TTC549 (cell line): ENCODE measurements around the gene STAM2.
"Not testable (repeated sequence)": the region's sequence is repeated elsewhere in the genome, so short reads cannot be mapped to it uniquely, and the experiment has no call there.

Experiments
- FAIRE-seq: peaks from 2 replicates; lab custom pipeline; 2012; peaks lifted over from hg19 to GRCh38; lab: Jason Lieb, UNC

STAM2 gene

DNA sequence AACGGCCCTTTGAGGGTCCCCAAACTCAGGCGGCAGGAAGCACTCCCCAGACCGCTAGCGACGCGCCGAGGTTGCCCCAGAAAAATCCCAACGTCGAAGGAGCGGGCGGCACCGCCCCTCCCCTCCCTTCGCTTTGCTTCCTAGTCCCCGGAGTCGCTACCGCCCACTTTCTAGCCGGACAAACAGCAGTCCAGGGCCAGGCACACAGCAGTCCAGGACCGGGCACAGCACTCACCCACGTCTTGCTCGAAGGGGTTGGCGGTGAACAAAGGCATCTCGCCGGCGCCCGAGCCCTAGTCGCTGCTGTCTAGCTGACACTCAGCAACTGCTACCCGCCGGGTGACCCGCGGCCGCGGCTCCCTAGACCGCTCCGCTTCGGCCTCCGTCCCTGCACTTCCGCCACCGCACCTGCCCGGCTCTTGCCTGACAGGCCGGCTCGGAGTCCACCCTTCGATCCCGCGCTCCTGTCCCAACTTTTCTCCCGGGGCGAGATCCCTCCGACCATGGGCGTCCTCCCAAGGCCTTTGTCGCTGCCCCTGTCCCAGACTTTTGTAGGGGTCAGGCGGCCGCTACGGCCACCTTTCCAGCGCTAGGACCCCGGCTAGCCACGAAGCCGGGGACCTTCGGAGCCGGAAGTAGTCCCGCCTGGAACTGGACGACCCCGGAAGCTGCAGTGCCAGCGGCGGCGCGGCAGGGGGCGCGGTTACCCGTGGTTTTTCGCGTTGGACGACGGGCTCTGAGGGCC is at the start of gene STAM2:
Gene STAM2, minus strand, starts transcription at position 396 of the 745 bp plus-strand sequence. Its CDS starts 121 bp downstream, at position 275.
- FAIRE-seq = peak; percentile 68

DNA sequence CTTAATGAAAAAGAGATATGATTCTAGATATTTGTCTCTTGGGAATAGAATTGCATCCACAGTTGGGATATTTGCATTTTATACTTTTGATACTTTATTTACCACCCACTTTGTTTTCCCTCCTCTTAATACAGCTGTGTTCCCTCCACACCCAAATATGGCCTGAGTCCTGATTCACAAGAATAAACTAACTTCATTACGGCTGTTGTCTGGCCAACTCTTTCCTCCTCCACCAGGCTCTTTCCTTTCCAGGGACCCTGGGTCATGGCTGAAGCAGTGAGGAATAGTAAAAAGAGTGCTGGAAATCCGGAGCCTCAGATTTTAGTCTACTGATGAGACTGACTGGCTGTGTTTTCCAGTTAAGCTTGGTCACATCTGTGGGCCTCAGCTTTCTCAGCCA is 48.4 kb upstream of the STAM2 start:
- FAIRE-seq = no peak

DNA sequence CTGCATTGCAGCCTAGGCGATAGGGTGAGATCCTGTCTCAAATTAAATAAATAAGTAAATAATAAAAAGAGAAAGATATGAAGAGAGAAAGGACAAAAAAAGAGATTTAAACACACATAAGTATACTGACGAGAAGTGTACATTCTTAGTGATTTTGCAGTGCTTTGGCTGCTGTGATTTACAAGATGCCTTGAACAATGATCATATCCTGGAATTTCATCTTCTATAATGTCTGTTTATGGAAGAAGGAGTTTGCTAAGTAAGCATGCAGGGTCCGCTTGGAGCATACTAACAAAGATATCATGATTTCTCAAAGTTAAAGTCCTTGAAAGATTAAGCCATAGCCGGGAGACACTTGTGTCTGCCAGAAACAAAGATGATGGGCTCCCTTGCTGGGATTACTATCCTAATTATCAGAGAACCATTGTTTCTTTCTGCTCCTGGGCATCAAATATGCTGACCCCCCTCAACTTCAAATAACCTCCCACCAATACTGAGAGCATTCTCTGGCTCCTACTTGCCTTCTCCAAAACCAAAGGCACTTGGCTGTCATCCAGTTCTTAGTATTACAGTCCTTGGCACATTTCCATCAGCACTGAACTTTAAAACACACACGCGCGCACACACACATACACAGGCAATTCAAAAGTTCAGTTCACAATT is 47.5 kb upstream of the STAM2 start:
- FAIRE-seq = no peak

DNA sequence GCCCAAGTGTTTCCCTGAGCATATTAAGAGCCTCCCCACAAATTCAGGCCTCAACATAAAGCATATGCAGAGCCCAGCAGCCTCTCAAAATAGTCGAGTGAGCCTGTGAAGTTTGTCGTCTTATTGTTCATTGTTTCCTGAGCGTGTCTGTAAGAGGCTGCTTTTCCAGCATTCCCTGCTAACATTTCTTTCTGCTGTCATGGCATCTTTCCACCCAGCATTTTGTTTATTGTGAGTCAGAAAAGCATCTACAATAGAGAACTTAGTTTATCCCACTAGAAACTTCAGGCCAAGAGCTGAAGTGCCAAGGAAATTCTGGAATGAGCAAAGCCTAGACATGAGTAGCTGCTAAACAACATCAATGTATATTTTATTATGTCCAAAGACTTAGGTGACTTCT is 46.3 kb upstream of the STAM2 start:
- no peak for FAIRE-seq

DNA sequence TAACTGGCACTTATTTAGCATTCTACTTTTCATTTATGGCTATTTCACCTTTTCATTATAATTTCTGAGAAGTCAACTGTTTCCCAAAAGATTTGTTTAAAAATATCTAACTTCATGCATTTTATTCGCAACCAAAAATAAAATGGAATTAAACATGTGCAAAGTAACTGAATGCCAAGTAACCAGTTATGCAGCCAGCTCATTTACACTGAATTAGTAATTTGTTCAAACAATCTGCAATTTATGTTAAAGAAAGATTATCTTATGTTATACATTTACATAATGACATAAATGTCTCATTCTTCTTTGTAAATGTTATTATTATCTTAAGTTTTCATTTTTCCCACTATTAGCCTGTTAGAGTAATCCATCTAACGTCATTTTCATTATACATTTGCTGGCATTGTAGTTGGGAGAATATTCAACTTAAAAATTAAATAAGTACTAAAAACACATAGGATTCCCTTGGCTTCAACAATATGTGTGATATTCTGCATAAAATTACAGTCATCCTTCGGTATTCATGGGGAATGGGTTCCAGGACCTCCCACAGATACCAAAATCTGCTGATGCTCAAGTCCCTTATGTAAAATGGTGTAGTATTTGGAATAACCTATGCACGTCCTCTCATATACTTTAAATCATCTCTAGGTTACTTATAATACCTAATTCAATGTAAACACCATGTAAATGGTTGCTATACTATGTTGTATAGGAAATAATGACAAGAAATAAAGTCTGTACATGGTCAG is 43.7 kb upstream of the STAM2 start:
- no peak for FAIRE-seq

DNA sequence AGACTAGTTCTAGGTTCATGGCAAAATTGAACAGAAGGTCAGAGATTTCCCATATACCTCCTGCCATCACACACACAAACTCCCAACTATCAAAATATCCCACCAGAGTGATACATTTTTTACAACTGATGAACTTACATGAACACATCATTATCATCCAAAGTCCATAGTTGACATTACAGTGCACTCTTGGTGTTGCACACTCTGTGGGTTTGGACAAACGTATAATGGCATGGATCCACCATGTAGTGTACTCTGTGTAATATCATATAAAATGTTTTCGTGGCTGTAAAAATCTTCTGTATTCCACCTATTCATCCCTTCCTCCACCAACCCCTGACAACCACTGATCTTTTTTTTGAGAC is 25.9 kb upstream of the STAM2 start:
- FAIRE-seq = no peak

DNA sequence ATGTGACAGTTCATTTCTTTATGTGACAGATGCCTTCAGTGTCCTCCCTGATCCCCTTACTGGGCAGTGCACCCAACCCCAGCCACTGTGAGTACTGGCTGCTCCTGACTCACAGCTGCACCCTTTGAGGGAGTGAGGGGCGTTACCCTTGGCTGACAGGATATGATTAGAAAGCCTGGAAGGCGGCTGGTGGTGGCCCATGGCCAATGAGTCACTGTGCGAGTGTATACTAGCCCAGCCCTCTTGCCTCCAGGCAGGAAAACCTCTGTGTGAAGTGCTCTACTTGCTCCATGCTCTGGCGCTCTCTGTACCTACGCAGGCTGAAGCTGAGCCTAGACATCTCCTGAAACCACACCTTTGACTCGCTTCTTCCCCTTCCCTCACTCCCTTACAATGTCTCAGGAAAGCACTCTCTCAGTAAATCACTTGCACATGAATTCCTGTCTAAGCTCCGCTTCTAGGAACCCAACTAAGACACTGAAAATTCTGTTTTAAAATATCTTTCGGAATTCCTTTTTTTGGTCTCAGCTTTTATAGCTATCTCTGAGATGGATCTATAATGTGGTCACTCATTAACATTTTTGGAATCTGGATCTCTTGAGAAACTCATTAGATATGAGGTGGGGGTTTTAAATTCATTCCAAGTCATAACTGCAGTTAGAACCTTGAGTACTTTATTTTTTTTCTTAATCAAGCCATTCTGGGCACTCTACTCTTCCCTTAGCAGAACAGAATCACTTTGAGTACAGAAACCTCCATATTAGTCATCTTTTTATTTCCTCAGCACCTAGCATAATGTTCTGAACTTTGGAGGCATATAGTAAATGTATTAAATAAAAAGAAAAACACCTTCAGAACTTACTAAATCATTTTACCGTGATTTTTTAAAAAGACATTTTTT is 25.3 kb upstream of the STAM2 start:
- no peak for FAIRE-seq

DNA sequence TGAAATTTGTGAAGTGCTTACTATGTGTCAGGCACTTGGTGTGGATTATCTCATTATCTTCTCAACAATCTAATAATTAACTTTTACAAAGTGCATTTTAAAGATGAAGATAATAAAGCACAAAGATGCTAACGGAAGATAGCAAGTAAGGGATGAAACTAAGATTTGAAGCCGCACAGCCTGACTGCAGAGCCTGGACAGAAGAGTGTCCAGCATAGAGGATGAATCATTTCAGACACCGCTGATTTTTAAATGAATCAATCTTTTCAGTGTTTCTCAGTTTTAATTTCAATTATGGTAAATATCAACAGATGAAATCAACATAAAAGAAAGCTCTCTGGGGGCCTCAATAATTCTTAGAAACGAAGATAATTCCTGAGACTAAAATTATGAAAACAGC is 24.5 kb upstream of the STAM2 start:
- FAIRE-seq = no peak

DNA sequence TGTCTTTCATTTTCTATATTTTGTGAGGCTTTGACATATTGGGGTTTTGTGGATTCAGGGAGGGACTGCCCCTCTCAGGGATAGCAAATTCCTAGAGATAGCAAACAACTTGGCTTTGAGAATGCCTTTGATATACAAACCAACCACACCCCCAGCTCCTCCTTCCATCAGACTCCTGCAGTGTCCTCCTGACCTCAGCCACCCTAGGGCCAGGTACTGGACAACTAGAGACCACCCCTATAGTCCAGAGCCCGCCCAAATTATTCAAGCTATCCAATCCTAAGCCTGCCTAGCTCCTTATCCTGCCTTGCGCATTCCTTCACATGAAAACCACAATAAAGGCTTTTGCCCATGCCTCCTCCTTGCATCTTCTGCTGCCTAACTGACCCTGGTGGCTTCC is 22.9 kb upstream of the STAM2 start:
- no peak for FAIRE-seq

DNA sequence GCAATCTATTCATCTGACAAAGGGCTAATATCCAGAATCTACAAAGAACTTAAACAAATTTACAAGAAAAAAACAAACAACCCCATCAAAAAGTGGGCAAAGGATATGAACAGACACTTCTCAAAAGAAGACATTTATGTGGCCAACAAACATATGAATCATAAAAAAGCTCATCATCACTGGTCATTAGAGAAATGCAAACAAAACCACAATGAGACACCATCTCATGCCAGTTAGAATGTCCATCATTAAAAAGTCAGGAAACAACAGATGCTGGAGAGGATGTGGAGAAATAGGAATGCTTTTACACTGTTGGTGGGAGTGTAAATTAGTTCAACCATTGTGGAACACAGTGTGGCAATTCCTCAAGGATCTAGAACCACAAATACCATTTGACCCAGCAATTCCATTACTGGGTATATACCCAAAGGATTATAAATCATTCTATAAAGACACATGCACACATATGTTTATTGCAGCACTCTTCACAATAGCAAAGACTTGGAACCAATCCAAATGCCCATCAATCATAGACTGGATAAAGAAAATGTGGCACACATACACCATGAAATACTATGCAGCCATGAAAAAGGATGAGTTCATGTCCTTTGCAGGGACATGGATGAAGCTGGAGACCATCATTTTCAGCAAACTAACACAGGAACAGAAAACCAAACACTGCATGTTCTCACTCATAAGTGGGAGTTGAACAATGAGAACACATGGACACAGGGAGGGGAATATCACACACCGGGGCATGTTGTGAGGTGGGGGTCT is 22.1 kb upstream of the STAM2 start:
- FAIRE-seq = not testable (repeated sequence)

DNA sequence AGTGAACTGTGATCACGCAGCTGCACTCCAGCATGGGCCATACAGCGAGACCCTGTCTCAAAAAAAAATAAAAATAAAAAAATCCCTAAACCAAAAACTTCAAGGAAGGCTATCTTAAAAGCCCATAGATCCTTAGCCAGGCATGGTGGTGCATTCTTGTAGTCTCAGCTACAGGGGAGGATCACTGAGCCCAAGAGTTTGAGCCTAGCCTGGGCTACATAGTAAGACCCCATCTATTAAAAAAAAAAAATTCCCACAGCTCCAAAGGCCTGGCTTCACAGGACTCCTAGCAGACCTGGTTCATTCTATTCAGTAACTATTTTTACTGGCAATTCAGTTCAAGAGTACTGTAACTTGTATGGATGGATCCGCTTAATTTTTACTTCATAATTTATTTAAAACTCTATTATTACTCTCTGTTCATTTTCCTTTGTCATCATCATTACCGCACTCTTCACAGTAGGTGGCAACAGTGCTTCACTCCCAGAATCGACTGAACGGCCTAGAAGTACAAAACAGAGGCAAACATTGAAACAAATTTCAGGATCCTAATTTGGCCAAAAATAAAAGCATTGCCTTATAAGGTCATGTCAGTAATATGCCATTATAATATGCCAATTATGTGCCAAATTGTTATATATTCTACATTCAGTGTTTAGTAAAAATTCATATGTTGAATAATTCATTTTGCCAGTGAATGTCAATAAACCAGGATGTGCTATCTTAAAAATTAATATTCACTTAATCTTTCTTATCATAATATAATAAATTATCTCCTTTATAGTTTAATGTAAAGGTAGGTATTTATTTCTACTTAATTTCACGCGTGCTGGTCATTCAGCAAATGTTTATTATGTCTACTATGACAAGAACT is 14.3 kb upstream of the STAM2 start:
- peak; percentile 81 for FAIRE-seq

DNA sequence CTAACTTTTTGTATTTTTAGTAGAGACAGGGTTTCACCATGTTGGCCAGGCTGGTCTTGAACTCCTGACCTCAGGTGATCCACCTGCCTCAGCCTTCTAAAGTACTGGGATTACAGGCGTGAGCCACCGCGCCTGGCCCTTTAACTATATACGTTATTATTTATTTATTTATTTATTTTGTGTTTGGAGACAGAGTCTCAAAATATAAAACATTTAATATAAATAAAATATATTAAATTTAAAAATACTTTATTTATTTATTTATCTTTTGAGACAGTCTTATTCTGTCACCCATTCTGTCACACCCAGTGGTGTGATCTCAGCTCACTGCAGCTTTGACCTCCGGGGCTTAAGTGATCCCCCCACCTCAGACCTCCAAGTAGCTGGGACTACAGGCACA is 11.2 kb upstream of the STAM2 start:
- not testable (repeated sequence) for FAIRE-seq

DNA sequence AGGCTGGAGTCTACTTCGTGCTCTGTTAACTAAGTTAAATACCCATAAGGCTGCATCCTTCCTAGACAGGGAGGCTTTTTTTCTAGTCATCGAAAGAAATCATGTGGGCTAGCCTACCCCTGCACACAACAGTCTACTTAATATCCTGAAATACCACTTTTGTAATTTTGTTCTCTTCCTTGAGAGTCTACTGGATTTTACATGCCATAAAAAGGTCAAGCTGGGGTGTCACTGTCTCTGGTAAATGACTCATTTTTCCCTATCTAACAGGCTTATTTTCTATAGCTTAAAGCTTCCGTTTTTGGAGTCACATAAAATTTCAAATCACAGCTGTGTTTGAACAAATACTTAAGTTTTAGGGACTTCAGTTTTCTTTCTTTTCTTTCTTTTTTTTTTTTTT is 10.7 kb upstream of the STAM2 start:
- no peak for FAIRE-seq

DNA sequence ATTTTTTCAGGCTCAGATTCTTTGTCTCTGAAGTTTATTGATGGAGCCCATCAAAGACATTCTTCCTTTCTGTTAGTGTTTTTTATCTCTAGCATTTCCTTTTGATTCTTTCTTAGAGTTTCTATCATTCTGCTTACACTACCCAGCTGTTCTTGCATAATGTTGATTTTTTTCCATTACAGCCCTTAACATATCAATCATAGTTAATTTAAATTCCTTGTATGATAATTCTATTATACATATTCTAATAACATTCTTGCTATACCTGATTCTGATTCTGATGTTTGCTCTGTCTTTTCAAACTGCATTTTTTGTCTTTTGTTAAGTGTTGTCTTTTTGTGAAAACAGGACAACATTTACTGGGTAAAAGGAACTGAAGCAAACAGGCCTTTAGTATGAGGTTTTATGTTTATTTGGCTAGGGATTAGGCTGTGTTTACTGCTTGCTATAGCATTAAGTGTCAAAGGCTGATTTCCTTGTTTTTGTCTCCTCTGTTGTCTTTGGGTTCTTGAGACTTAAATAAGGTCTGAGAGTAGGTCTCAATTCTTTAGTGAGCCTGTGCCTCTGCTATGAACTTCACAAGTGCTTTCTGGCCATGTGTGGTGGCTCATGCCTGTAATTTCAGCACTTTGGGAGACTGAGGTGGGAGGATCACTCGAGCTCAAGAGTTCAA is 8.0 kb upstream of the STAM2 start:
- no peak for FAIRE-seq

DNA sequence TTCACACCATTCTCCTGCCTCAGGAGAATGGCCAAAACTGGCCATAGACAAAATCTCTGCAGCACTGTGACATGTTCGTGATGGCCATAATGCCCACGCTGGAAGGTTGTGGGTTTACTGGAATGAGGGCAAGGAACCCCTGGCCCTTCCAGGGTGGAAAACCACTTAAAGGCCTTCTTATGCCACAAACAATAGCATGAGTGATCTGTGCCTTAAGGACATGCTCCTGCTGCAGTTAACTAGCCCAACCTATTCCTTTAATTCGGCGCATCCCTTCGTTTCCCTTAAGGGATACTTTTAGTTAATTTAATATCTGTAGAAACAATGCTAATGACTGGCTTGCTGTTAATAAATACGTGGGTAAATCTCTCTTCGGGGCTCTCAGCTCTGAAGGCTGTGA is 2.1 kb upstream of the STAM2 start:
- FAIRE-seq = not testable (repeated sequence)

DNA sequence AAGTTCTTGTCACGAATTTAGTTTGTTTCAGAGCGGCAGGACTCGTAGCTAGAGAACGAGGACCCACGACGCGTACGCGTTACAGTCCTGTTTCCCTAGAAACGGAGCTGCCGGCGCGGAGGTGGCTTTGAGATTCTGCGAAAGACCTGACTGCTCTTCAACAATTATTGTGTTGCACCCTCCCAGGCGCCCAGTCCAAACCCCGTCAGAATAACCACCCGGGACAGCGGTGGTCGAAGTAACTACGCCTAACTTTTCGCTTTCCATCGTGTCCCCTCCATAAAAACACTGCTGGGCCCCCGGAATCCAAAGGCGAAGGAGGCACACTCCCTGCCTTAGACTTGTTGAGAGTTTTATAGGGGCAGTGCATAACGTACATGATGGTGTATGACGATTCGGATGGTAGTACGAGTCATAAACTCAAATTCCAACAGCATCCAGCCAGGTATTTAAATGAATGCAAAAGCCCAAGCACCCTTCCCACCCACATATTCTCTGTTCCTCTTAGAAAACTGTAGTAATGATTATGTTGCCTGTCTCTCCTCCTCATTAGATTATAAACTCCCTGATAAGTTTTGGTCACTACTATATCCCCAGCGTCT is 651 bp upstream of the STAM2 start:
- no peak for FAIRE-seq

DNA sequence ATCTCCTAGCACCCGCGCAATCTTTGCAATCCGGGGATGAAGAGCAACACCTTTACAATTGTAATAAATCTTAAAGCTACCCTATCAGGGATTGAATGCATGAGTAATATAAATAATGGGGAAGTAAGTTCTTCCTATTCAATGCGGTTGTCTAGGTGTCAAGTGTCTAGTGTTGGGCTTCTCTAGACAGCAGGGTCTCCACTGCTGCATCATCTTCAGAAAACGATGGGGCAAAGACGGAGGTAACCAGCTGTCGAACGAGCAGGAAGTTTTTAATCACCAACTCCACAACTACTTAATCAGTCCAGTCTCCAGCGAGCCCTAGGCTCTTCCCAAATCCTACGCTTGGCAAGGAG is 573 bp downstream of the STAM2 start:
- FAIRE-seq = no peak

DNA sequence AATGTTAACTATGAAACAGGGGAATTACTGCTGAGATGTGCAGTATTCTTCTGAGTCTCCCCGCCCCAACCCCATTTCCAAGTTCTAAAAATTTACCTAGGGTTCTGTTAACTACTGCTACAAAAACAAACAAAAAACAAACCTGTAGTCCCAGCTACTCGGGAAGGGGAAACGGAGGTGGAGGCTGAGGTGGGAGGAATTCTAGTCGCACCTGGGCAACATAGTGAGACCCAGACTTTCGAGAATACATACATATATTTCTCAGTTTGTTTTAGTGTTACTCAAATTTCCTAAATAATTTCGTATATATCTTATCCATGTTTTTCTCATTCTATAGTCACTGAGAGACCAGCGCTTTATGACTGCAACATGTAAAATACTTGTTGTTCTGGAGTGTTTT is 989 bp downstream of the STAM2 start:
- FAIRE-seq = no peak

DNA sequence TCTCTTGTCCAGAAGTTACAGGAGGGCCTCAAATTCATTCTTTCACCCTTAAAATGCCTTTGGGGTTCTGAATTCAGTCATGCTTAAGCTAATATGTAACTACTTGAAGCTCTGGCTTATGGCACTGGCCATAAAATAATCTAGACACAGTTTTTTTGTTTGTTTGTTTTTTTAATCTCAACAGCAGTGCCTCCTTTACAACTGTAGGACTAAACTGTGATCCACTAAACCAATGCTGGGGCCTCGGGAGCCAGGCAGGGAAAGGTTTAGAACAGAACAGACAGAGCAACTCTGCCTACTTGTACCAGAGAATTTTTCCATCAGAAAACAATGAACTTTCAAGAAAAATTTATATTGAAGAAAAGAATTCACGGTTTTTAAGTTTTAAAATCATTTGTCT is 1.7 kb downstream of the STAM2 start:
- no peak for FAIRE-seq
